ENCODE results near the gene ZNFX1.

DNA sequence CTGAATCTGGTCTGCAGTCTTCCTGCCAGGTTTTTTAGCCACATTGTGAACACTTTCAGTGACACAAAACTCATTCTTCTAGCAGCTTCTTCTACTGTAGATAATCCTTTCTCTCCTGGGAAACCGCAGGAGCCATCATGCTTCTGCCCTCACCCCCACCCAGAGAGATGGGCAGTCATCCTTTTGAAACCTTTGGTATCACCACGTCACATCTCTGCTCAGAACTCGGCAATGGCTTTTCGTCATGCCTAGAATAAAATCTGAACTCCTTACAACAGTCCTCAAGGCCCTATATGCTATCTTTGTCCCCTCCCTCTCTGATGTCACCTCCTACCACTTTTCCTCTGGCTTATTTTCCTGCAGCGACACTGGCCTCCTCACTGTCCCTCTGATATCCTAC, 46.4 kb upstream of the ZNFX1 start:
- TF ChIP-seq, protein P1, sequence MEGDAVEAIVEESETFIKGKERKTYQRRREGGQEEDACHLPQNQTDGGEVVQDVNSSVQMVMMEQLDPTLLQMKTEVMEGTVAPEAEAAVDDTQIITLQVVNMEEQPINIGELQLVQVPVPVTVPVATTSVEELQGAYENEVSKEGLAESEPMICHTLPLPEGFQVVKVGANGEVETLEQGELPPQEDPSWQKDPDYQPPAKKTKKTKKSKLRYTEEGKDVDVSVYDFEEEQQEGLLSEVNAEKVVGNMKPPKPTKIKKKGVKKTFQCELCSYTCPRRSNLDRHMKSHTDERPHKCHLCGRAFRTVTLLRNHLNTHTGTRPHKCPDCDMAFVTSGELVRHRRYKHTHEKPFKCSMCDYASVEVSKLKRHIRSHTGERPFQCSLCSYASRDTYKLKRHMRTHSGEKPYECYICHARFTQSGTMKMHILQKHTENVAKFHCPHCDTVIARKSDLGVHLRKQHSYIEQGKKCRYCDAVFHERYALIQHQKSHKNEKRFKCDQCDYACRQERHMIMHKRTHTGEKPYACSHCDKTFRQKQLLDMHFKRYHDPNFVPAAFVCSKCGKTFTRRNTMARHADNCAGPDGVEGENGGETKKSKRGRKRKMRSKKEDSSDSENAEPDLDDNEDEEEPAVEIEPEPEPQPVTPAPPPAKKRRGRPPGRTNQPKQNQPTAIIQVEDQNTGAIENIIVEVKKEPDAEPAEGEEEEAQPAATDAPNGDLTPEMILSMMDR (IDR thresholded peaks at IDR 0.05) = no peak
- no peak for TF ChIP-seq EZH2 (IDR thresholded peaks at IDR 0.05; ENCODE audit: borderline replicate concordance, insufficient read depth, low read depth, low read length, poor library complexity, severe bottlenecking)

All from B cell (primary cell).